Lower lobe of right lung (tissue), 2 donors: ENCODE data around the gene DNMT1. TPM values are rescaled to one million over a fixed set of nuclear protein-coding genes. Genes with fewer than 3 reads are reported as not detected.
"Not testable (repeated sequence)": the region's sequence is repeated elsewhere in the genome, so short reads cannot be mapped to it uniquely, and the experiment has no call there.

Experiments used
- ATAC-seq, 2 donors: fragments of 200-7000 bp; cut with Tn5 transposase; one replicate each; pipeline ENCODE4 v1.9.1; 2020 to 2022; ENCODE audit warnings: mild to moderate bottlenecking in 2 of 2, moderate library complexity in 2 of 2
- DNase-seq: peaks from one replicate; pipeline ENCODE4 v3.0.0-alpha.2; 2020
- H3K27ac ChIP-seq: fragments of 200-600 bp; one replicate; pipeline ENCODE4 v1.8.0; 2022
- H3K27me3 ChIP-seq: fragments of 200-600 bp; one replicate; pipeline ENCODE4 v1.8.0; 2022; ENCODE audit warnings: low read depth
- H3K36me3 ChIP-seq: fragments of 200-600 bp; one replicate; pipeline ENCODE4 v1.8.0; 2022; ENCODE audit warnings: mild to moderate bottlenecking
- H3K4me1 ChIP-seq: fragments of 200-600 bp; one replicate; pipeline ENCODE4 v1.8.0; 2022
- H3K4me3 ChIP-seq: fragments of 200-600 bp; one replicate; pipeline ENCODE4 v1.8.0; 2022; ENCODE audit warnings: mild to moderate bottlenecking
- H3K9me3 ChIP-seq: fragments of 200-600 bp; one replicate; pipeline ENCODE4 v1.8.0; 2022
- intact Hi-C: fragments of 100-400 bp; cut with DNase I; formaldehyde crosslinking; loops from one replicate; pipeline ENCODE4 v1.11.0; 2022
- total RNA-seq: library from RNA; stranded (reverse); fragmentation: NEBNext Ultra II Directional; extraction: Animal tissue kit (Norgen Biotek cat#: 25700); gene quantifications from one replicate; pipeline ENCODE4 v1.2.1, GENCODE V29; 2021
- TF ChIP-seq, protein P1 (sequence below): fragments of 200-600 bp; IDR thresholded peaks from one replicate; pipeline ENCODE4 v1.8.0; 2022; ENCODE audit warnings: antibody characterized with exemption, mild to moderate bottlenecking
- donor health status: DM: no; HTN: yes; CAD: no; lungs with severe emphysema.

Gene DNMT1
- total RNA-seq, 1 donor from 2014 or later: 65.5 TPM

DNA sequence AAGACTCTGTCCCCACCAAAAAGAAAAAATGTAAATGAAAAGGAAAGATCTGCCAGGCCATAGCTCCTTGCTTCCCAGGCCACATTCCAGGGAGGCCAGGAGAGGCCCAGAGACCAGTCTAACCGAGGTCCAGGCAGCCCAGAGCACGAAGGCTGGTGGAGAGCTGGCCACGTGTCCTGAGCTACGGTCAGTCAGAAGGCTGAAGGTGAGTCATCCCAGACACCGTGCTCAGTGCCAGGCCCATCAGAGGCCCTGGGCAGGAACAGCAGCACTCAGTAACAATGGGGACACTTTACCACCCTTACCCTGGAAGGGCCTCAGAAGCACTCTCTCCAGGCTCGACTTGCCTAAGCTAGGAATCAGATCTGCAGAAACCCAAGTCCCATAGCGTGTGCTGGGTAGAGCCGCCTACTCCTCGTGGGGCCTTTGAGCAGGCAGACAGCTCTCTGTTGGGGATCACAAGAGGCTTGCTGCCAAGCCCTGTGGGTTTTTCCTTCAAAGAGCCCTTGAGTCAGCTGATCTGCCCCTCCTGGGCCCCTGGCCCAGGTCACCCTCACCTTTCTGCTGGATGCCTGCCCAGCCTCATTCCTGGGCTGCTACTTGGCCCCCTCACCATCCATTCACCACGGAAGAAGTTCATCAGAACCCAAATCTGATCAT, 11.6 kb upstream of the DNMT1 start:
- H3K4me3 ChIP-seq: no peak overlapping the region
- intact Hi-C loops: no loop called here
- no peaks in the 10 kb centered on the region for H3K27me3 ChIP-seq
- peak; percentile 72 for DNase-seq
- ATAC-seq: peak; percentile 90 to 93
- TF ChIP-seq, protein P1, sequence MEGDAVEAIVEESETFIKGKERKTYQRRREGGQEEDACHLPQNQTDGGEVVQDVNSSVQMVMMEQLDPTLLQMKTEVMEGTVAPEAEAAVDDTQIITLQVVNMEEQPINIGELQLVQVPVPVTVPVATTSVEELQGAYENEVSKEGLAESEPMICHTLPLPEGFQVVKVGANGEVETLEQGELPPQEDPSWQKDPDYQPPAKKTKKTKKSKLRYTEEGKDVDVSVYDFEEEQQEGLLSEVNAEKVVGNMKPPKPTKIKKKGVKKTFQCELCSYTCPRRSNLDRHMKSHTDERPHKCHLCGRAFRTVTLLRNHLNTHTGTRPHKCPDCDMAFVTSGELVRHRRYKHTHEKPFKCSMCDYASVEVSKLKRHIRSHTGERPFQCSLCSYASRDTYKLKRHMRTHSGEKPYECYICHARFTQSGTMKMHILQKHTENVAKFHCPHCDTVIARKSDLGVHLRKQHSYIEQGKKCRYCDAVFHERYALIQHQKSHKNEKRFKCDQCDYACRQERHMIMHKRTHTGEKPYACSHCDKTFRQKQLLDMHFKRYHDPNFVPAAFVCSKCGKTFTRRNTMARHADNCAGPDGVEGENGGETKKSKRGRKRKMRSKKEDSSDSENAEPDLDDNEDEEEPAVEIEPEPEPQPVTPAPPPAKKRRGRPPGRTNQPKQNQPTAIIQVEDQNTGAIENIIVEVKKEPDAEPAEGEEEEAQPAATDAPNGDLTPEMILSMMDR: no peak
- H3K27ac ChIP-seq: peak overlapping the region; percentile 38
- no peaks in the 10 kb centered on the region for H3K9me3 ChIP-seq
- no peaks in the 10 kb centered on the region for H3K36me3 ChIP-seq
- H3K4me1 ChIP-seq: peaks cover 7% of the 10 kb centered on the region

DNA sequence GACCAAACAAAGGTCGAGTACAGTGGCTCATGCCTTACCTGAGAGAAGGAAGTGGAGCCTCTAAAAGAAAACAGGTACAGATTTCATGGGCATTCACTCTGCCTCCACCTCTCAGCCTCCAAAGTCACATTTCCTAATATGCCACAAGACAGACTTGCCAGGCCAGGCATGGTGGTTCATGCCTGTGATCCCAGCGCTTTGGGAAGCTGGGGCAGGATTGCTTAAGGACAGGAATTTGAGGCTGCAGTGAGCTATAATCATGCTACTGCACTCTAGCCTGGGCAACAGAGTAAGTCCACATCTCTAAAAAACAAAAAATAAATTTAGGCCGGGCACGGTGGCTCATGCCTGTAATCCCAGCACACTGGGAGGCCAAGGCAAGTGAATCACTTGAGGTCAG, 10.9 kb upstream of the DNMT1 start:
- no peaks in the 10 kb centered on the region for H3K27me3 ChIP-seq
- intact Hi-C loops: no loop called here
- no peak overlapping the region for H3K4me3 ChIP-seq
- H3K36me3 ChIP-seq: no peaks in the 10 kb centered on the region
- no peak for DNase-seq
- no peaks in the 10 kb centered on the region for H3K9me3 ChIP-seq
- no peak for ATAC-seq
- H3K4me1 ChIP-seq: peaks cover 7% of the 10 kb centered on the region
- TF ChIP-seq, protein P1: no peak
- H3K27ac ChIP-seq: peak overlapping the region; percentile 38

DNA sequence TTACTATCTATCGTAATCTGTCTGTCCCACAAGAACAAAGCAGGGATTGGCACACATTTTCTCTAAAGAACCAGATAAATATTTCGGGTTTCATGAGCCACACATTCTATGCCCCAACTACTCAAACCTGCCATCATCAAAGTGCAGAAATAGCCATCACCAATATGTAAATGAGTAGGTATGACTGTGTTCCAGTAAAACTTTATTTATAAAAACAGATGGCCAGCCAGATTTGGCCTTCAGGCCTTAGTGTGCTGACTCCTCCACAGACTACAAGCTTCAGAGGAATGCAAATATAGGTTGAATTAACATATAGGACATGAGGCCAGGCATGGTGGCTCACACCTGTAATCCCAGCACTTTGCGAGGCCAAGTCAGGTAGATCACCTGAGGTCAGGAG, 8.9 kb upstream of the DNMT1 start:
- TF ChIP-seq, protein P1: no peak
- H3K4me3 ChIP-seq: no peak overlapping the region
- H3K36me3 ChIP-seq: no peaks in the 10 kb centered on the region
- no peaks in the 10 kb centered on the region for H3K27me3 ChIP-seq
- no peaks in the 10 kb centered on the region for H3K9me3 ChIP-seq
- H3K4me1 ChIP-seq: peaks cover 12% of the 10 kb centered on the region
- no peak overlapping the region for H3K27ac ChIP-seq
- ATAC-seq (no peak), DNase-seq (no peak)
- intact Hi-C loops: no loop called here

DNA sequence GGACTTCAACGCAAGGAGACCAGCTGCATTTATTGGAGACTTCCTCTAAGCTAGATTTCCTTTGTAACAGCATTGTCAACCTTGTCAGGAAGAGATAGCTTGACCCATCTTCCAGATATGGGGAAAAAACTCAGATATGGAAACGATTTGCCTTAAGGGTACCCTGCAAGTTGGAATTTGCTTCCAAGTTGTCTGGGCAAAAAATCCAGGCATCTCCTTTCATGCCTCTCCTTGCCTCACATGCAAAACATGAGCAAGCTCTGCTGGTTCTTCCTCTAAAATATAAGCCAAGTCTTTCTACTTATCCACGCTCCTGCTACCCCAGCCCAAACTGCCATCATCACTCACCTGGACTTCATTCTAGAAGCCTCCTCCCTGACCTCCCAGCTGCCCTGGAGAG, 6.4 kb upstream of the DNMT1 start:
- Histone ChIP-seq H3K36me3 (no peaks in the 10 kb centered on the region), H3K27me3 (no peaks in the 10 kb centered on the region), H3K4me3 (no peak overlapping the region), H3K9me3 (no peaks in the 10 kb centered on the region), H3K4me1 (peaks cover 12% of the 10 kb centered on the region), H3K27ac (no peak overlapping the region)
- ATAC-seq (no peak), DNase-seq (no peak)
- intact Hi-C loops: no loop called here
- TF ChIP-seq, protein P1: no peak

DNA sequence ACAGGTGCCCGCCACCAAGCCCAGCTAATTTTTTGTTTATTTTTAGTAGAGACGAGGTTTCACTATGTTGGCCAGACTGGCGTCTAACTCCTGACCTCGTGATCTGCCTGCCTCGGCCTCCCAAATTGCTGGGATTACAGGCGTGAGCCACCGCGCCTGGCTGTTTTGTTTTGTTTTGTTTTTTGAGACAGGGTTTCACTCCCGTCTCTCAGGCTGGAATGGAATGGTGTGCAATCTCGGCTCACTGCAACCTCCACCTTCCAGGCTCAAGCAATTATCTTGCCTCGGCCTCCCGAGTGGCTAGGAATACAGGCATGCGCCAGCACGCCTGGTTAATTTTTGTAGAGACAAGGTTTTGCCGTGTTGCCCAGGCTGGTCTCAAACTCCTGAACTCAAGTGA, 5.3 kb upstream of the DNMT1 start:
- H3K27ac ChIP-seq, ATAC-seq, H3K9me3 ChIP-seq, H3K4me1 ChIP-seq, H3K36me3 ChIP-seq, H3K4me3 ChIP-seq, H3K27me3 ChIP-seq, DNase-seq, intact Hi-C loops: not testable (repeated sequence)

DNA sequence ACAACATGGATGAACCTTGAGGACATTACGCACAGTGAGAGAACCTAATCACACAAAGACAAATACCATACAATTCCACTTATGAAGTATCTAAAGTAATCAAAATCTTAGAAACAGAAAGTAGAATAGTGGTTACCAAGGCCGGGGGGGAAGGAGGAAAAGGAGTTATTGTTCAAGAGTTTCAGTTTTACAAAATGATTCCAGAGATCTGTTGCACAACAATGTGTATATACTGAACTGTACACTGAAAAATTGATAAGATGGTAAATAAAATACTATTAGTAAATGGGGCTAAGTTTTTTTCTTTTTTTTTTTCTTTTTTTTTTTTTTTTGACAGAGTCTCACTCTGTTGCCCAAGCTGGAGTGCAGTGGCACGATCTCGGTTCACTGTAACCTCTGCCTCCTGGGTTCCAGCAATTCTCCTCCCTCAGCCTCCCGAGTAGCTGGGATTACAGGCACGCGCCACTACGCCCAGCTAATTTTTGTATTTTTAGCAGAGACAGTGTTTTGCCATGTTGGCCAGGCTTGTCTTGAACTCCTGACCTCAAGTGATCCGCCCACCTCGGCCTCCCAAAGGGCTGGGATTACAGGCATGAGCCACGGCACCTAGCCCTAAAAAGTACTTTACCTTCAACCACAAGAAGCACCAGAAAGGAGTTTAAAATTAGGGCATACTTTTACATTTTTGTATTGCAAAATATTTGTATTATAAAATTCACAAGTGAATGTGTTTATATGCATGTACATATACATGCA, 4.3 kb upstream of the DNMT1 start:
- H3K4me1 ChIP-seq, DNase-seq, H3K36me3 ChIP-seq, ATAC-seq, intact Hi-C loops, H3K27me3 ChIP-seq, H3K9me3 ChIP-seq: not testable (repeated sequence)
- Histone ChIP-seq H3K4me3 (peak overlapping the region; percentile 19), H3K27ac (peak overlapping the region; percentile 62)
